Measurements from ENCODE around the gene ODAPH.

The ODAPH gene

DNA sequence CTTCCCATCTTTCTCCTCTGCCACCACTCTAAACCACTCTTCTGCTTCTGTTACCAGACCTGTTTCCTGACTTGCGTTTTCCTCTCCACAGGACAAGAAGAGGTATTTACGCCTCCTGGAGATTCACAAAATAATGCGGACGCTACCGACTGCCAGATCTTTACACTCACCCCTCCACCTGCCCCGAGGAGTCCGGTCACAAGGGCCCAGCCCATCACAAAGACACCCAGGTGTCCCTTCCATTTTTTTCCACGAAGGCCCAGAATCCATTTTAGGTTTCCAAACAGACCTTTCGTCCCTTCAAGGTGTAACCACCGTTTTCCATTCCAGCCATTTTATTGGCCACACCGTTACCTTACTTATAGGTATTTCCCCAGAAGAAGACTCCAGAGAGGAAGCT is 8.2 kb downstream of the ODAPH start:
- TF ChIP-seq YY1 (IDR thresholded peaks at IDR 0.05; ENCODE audit: low read depth) (no peak), CREB1 (IDR thresholded peaks at IDR 0.05; ENCODE audit: low read depth) (no peak), RAD21 (IDR thresholded peaks at IDR 0.05; ENCODE audit: low read depth) (no peak), TCF12 (IDR thresholded peaks at IDR 0.05; ENCODE audit: low read depth) (no peak)
- TF ChIP-seq, protein P1, sequence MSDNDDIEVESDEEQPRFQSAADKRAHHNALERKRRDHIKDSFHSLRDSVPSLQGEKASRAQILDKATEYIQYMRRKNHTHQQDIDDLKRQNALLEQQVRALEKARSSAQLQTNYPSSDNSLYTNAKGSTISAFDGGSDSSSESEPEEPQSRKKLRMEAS (IDR thresholded peaks at IDR 0.05) = no peak
- TF ChIP-seq, protein P2, sequence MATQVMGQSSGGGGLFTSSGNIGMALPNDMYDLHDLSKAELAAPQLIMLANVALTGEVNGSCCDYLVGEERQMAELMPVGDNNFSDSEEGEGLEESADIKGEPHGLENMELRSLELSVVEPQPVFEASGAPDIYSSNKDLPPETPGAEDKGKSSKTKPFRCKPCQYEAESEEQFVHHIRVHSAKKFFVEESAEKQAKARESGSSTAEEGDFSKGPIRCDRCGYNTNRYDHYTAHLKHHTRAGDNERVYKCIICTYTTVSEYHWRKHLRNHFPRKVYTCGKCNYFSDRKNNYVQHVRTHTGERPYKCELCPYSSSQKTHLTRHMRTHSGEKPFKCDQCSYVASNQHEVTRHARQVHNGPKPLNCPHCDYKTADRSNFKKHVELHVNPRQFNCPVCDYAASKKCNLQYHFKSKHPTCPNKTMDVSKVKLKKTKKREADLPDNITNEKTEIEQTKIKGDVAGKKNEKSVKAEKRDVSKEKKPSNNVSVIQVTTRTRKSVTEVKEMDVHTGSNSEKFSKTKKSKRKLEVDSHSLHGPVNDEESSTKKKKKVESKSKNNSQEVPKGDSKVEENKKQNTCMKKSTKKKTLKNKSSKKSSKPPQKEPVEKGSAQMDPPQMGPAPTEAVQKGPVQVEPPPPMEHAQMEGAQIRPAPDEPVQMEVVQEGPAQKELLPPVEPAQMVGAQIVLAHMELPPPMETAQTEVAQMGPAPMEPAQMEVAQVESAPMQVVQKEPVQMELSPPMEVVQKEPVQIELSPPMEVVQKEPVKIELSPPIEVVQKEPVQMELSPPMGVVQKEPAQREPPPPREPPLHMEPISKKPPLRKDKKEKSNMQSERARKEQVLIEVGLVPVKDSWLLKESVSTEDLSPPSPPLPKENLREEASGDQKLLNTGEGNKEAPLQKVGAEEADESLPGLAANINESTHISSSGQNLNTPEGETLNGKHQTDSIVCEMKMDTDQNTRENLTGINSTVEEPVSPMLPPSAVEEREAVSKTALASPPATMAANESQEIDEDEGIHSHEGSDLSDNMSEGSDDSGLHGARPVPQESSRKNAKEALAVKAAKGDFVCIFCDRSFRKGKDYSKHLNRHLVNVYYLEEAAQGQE (IDR thresholded peaks at IDR 0.05; ENCODE audit: low read depth) = no peak

DNA sequence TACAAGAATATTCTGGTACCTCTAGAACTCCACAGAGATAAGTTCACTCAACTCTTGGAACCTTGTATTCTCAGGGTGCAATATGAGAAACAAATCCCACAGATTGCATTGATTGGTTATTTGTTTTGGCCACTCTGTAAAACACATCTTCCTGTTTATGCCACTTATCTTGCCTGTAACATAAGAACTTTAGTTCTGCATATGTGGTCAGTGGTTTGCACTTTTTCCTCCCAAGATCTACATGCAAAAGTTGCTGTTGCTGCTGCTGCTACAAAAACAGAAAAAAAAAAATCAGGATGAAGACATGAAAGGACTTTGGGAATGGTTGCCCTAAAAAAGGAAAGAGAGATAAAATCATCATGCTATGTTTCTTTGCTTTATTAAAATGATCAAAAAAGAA is 9.6 kb downstream of the ODAPH start:
- TF ChIP-seq, protein P3, sequence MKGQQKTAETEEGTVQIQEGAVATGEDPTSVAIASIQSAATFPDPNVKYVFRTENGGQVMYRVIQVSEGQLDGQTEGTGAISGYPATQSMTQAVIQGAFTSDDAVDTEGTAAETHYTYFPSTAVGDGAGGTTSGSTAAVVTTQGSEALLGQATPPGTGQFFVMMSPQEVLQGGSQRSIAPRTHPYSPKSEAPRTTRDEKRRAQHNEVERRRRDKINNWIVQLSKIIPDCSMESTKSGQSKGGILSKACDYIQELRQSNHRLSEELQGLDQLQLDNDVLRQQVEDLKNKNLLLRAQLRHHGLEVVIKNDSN (IDR thresholded peaks at IDR 0.05) = no peak
- TF ChIP-seq RAD21 (IDR thresholded peaks at IDR 0.05; ENCODE audit: low read depth) = no peak

DNA sequence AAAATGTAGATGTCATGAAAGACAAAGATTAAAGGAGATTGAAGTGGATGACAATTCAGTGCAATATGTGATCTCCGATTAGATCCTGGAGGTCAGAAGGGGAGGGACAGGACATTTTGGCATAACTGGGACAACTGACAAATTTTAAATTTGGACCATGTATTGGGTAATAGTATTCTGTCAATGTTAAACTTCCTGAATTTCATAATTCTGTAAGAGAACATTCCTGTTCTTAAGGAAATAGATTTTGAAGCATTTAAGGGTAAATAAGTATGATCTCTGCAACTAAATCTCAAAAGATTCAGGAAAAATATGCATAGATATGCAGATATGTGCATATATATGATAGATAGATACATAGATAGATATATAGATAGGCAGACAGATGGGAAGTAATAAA is 11.0 kb downstream of the ODAPH start:
- TF ChIP-seq CREB1 (IDR thresholded peaks at IDR 0.05; ENCODE audit: low read depth) (no peak), RAD21 (IDR thresholded peaks at IDR 0.05; ENCODE audit: low read depth) (no peak), ZBTB7A (IDR thresholded peaks at IDR 0.05; ENCODE audit: low read depth) (no peak)
- TF ChIP-seq, protein P1 (IDR thresholded peaks at IDR 0.05) = no peak

DNA sequence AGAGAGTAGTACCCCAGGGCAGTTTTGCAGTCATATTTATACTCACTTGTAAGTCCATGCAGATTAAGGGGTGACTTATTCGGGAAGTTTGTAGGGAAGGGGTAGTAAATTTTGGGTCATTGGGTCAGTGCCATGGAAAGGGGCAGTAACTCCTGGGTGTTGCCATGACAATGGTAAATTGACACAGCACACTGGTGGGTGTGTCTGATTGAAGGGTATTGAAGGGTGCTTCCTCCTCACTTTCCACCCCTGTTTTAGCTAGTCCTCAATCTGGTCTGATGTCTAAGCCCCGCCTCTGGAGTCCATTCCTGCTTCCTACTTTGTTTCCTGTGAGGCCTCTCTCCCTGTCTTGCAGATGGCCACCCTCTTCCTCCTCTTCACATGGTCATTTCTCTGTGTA is 11.9 kb downstream of the ODAPH start:
- TF ChIP-seq, protein P1 (IDR thresholded peaks at IDR 0.05) = no peak

DNA sequence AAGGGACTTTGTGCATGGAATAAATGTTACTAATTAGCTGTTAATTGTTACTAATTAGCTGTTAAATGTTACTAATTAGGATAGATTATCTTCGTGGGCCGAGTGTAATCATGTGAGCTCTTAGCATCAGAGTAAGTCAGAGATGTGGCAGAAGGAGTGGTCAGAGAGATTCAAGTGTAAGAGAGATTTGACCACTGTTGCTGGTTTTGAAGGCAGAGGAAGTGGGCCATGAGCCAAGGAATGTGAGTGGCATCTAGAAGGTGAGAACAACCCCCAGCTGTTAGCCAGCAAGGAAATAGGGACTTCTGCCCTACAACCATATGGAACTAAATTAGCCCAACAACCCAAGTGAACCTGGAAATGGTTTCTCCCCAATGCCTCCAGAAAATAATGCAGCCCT is 28.2 kb downstream of the ODAPH start:
- TF ChIP-seq TEAD4 (IDR thresholded peaks at IDR 0.05) (peak; percentile 47), NFIC (IDR thresholded peaks at IDR 0.05) (0 out of 2 replicates have a peak, but pooled peaks have one; percentile 28), EP300 (IDR thresholded peaks at IDR 0.05; ENCODE audit: borderline replicate concordance) (no peak)

DNA sequence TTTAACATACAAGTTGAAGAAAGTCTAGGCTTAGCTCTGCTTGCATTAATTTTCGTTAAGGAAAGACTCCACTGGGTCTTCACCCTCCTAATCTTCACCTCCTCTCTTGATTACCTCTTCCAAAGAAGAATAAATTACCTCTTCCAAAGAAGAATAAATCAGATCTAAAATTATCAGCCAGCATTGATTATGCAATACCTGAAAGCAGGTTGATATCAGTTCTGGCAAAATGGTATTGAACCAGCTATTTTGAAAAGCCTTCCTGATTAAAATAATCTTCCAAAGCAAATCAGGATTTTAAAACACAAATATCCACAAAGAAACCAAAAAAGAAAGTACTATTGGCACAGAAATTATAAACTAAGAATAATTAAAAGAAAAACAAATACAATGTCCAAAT is 37.5 kb downstream of the ODAPH start:
- no peak for TF ChIP-seq TAF1 (IDR thresholded peaks at IDR 0.05; ENCODE audit: low read depth)
- no peak for TF ChIP-seq YY1 (IDR thresholded peaks at IDR 0.05; ENCODE audit: low read depth)
- TF ChIP-seq RAD21 (IDR thresholded peaks at IDR 0.05; ENCODE audit: low read depth) = no peak
- TF ChIP-seq TCF12 (IDR thresholded peaks at IDR 0.05; ENCODE audit: low read depth) = no peak
- no peak for TF ChIP-seq CREB1 (IDR thresholded peaks at IDR 0.05; ENCODE audit: low read depth)
- TF ChIP-seq NFIC (IDR thresholded peaks at IDR 0.05) = no peak
- TF ChIP-seq EGR1 (IDR thresholded peaks at IDR 0.05) = no peak
- no peak for TF ChIP-seq ZBTB7A (IDR thresholded peaks at IDR 0.05; ENCODE audit: low read depth)
- TF ChIP-seq, protein P1 (IDR thresholded peaks at IDR 0.05) = no peak
- TF ChIP-seq CEBPB (IDR thresholded peaks at IDR 0.05) = no peak
- TF ChIP-seq, protein P2 (IDR thresholded peaks at IDR 0.05; ENCODE audit: low read depth) = no peak
- TF ChIP-seq FOXM1 (IDR thresholded peaks at IDR 0.05; ENCODE audit: borderline replicate concordance, low read depth) = no peak
- no peak for TF ChIP-seq EP300 (IDR thresholded peaks at IDR 0.05; ENCODE audit: borderline replicate concordance)

DNA sequence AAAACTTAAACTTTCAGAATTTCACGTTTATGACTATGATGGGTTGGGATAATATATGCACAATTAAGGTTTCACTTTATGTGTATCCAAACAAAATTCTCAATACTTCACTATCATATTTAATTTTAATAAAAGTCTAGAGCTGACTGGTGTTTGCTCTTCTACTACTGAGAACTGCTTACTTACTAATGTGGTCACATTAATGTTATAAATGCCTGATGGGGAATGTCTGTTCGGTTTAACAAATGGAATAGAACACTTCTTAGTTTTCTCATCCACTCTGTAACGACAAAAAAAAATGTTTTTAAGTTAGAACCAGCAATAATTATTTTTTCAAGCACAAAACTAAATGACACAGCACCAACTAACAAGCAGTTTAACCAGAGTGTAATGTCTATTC is 40.2 kb downstream of the ODAPH start:
- TF ChIP-seq NFIC (IDR thresholded peaks at IDR 0.05) = no peak
- TF ChIP-seq TCF12 (IDR thresholded peaks at IDR 0.05; ENCODE audit: low read depth) = no peak
- TF ChIP-seq EGR1 (IDR thresholded peaks at IDR 0.05) = no peak
- TF ChIP-seq CEBPB (IDR thresholded peaks at IDR 0.05) = no peak
- TF ChIP-seq YY1 (IDR thresholded peaks at IDR 0.05; ENCODE audit: low read depth) = no peak
- TF ChIP-seq ZBTB7A (IDR thresholded peaks at IDR 0.05; ENCODE audit: low read depth) = no peak
- TF ChIP-seq, protein P1 (IDR thresholded peaks at IDR 0.05) = no peak
- TF ChIP-seq TEAD4 (IDR thresholded peaks at IDR 0.05) = no peak
- no peak for TF ChIP-seq FOXM1 (IDR thresholded peaks at IDR 0.05; ENCODE audit: borderline replicate concordance, low read depth)
- TF ChIP-seq CREB1 (IDR thresholded peaks at IDR 0.05; ENCODE audit: low read depth) = no peak
- no peak for TF ChIP-seq TAF1 (IDR thresholded peaks at IDR 0.05; ENCODE audit: low read depth)
- no peak for TF ChIP-seq EP300 (IDR thresholded peaks at IDR 0.05; ENCODE audit: borderline replicate concordance)

All from Ishikawa (cell line).